Measurements from ENCODE around the gene FHIT.

The FHIT gene

DNA sequence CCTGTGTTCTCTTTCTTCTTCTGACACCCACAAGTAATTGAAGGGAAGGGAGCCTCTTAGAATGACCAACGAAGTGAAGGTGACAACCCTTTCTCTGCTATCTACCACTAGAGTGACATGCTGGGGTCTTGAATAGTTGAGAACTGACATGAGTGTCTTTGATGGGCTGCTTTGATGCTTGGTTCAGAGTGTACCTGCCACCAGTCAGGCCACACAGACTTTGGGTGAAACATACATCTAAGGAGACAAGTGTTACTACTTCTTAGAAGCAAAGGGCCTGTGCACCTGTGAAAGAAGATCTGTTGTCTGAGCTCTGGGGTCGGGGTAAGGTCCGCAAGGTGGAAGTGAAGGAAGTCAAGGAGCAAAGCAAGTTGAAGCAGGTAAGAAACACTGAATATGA is 1160.7 kb downstream of the FHIT start:
- no peak for DNase-seq (ENCODE audit: low read depth)
- TF ChIP-seq, protein P1, sequence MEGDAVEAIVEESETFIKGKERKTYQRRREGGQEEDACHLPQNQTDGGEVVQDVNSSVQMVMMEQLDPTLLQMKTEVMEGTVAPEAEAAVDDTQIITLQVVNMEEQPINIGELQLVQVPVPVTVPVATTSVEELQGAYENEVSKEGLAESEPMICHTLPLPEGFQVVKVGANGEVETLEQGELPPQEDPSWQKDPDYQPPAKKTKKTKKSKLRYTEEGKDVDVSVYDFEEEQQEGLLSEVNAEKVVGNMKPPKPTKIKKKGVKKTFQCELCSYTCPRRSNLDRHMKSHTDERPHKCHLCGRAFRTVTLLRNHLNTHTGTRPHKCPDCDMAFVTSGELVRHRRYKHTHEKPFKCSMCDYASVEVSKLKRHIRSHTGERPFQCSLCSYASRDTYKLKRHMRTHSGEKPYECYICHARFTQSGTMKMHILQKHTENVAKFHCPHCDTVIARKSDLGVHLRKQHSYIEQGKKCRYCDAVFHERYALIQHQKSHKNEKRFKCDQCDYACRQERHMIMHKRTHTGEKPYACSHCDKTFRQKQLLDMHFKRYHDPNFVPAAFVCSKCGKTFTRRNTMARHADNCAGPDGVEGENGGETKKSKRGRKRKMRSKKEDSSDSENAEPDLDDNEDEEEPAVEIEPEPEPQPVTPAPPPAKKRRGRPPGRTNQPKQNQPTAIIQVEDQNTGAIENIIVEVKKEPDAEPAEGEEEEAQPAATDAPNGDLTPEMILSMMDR (conservative IDR thresholded peaks at IDR 0.05; ENCODE audit: low read depth, low read length): no peak
- H3K4me3 ChIP-seq (ENCODE audit: low read length): no peak overlapping the region

DNA sequence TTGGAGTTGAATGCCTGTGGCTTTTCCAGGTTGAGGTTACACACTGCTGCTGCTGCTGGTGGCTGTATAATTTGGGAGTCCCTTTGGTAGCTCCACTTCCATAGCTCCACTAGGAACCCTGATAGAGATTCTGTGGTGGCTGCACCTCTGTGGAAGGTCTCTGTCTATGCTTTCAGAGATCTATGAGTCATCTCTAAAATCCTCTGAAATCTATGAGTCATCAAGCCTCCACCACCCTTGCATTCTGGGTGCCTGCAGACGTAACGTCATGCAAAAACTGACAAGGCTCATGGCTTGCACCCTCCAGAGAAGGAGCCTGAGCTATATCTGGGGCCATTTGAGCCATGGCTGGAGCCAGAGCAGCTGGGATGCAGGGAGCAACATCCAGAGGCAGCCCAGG is 1164.4 kb downstream of the FHIT start:
- TF ChIP-seq, protein P1 (conservative IDR thresholded peaks at IDR 0.05; ENCODE audit: low read depth, low read length): no peak
- no peak for DNase-seq (ENCODE audit: low read depth)
- no peak overlapping the region for H3K4me3 ChIP-seq (ENCODE audit: low read length)

DNA sequence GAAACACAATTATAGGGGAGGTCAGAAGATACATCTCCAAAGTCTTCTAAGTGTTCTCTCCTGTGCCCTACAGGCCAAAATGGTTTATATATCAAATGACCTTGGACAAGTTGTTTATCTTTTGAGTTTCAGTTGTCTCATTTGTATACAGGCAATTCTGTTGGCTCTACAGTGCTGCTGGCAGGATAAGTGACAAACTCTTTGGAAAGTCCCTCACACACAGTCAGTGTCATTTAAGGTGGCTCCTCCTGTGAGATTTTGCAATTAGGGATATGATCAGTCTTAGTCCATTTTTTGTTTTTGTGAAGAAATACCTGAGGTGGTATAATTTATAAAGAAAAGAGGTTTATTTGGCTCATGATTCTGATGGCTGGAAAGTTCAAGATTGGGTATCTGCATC is 1165.6 kb downstream of the FHIT start:
- TF ChIP-seq, protein P1 (conservative IDR thresholded peaks at IDR 0.05; ENCODE audit: low read depth, low read length): no peak
- DNase-seq (ENCODE audit: low read depth): no peak
- H3K4me3 ChIP-seq (ENCODE audit: low read length): no peak overlapping the region

DNA sequence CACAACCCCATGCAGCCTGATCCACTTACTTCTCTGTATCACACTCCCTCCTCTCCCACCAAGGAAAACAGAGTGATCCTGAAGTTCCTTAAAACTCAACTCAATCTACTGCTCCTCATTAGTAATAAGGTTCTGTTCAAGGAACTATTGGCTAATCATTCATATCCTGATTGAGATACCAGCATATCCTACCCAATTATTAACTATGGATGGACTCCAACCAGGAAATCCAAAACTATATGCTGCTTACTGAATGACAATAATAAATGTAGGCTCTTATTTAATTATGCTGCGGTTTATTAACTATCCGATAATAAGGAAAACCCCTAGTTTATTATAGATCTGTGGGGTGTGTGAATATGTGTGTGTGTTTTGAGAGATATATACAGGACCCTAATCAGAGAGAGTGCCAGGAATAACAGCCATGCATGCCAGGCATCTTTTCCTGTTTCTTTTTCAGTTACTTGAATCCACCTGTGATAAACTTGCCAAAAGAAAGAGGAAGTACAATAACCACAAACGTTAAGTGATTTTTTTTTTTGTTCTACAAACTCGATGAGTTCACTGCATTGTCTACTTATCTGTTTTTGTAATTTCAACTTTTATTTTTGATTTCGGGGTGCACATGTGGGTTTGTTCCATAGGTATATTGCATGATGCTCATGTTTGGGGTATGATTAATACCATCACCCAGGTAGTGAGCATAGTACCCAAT is 1169.7 kb downstream of the FHIT start:
- TF ChIP-seq, protein P1 (conservative IDR thresholded peaks at IDR 0.05; ENCODE audit: low read depth, low read length): no peak
- no peak for DNase-seq (ENCODE audit: low read depth)
- H3K4me3 ChIP-seq (ENCODE audit: low read length): no peak overlapping the region

DNA sequence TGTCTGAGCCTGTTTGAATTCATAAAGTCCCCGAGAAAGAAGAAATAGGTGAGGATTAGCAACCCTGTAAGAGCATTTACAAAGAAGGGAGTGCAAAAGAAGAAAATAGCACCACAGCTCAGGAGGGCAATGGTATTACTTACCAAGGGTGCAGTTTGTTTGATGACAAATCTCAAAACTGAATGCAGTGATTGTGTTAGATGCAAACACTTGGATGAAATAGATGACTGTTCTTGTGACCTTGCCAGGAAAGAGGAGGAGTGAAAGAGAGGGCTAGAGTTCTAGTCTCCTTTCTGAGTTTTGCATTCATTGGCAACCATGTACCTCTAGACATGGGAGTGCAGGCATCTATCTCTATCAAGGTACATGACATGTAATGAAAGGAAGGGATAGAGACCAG is 1170.6 kb downstream of the FHIT start:
- H3K4me3 ChIP-seq (ENCODE audit: low read length): no peak overlapping the region
- TF ChIP-seq, protein P1 (conservative IDR thresholded peaks at IDR 0.05; ENCODE audit: low read depth, low read length): no peak
- DNase-seq (ENCODE audit: low read depth): no peak

DNA sequence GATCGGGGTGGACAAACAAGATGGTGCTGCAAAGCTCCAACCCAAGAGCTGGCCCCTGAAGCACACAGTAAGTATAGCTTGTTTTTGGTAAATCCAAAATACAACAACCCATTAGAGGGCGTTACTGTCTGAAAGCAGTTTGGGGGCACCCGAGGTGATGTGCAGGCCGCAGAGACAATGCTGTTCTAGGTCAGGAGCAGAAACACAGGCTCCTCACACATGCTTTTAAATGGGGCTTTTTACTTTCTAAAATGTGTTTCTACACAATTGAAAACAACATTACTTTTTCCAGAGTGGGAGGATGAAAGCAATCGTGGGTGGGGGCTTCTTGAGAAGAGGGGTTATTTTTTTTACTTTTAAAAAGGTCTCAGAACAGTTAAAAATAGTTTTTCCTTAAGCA is 1172.2 kb downstream of the FHIT start:
- no peak overlapping the region for H3K4me3 ChIP-seq (ENCODE audit: low read length)
- no peak for DNase-seq (ENCODE audit: low read depth)
- TF ChIP-seq, protein P1 (conservative IDR thresholded peaks at IDR 0.05; ENCODE audit: low read depth, low read length): no peak

DNA sequence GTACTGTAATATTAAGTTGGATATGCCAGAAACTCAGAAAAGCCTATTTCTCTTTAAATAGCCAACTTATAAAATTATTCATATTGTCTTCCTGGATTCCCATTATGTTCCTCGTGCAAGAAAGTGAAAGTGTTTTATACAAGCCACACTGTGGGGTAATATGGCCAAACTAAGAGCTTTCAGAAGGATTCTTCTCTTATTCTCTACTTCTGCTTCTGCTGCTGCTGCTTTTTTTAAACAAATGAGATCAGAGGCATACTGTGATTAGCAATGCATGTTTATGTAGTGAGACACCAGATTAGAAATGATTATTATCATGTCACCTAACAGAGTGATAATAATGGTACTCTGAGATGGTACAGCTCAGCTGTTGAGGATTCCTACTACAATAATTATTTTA is 1174.9 kb downstream of the FHIT start:
- TF ChIP-seq, protein P1 (conservative IDR thresholded peaks at IDR 0.05; ENCODE audit: low read depth, low read length): no peak
- no peak overlapping the region for H3K4me3 ChIP-seq (ENCODE audit: low read length)
- no peak for DNase-seq (ENCODE audit: low read depth)
